Activated CD8-positive, alpha-beta memory T cell treated with anti-CD3 and anti-CD28 coated beads, Interleukin-2, amount 50 U/mL, for 4 hours (primary cell): ENCODE results near the gene PPP1R1A.

Experiments
- DNase-seq: peaks from one replicate; pipeline ENCODE4 v3.0.0-alpha.2; 2020

PPP1R1A gene

GRCh38 chr12:54588110-54588889, at the start of gene PPP1R1A:
Gene PPP1R1A, minus strand, starts transcription at chr12:54588659. Its CDS starts 171 bp downstream, at chr12:54588488.
- DNase-seq = no peak

- no peak for DNase-seq
These were observed 46.3 kb upstream of the PPP1R1A start, which contains the start of gene LACRT for GRCh38 chr12:54634795-54635194. Gene LACRT, minus strand, starts transcription at chr12:54634895. Its CDS starts 54 bp downstream, at chr12:54634841.

DNA sequence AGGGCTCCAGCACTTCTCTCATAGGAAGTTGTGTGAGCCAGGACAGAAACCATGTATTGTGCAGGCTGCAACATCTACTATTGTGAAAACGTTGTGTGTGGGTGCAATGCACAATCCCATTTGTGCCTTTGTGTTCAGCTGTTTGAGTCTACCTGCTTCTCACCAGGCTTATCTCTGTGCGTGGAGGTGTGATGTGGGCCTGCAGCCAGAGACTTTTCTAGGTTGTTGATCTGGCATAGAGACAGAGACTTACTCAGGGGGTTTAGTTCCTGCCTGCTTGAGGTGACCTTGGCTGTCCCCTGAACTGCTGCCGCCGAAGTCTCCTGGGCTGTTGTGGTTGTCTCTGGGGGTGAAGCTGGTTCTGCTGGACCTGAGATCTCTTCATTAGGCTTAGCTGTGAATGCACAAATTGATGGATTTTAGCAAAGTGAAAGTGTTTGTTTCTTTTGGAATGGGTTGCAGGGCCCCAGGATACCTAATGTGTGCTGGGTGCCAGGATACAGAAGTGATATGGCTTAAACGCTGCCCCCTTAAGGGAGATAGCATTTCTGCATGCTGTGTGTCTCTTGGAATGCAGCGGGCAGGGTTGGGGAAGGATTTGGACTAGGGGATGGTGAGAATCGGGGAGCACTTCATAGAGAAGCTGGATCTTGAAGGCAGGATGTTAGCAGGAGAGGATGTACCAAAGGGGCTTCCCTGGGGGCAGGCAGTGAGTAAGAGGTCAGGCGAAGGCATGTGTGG, 43.7 kb upstream of the PPP1R1A start:
- DNase-seq = no peak

GRCh38 chr12:54631551-54631950, 43.1 kb upstream of the PPP1R1A start:
- no peak for DNase-seq

GRCh38 chr12:54629925-54630324, 41.5 kb upstream of the PPP1R1A start:
- DNase-seq = no peak

DNA sequence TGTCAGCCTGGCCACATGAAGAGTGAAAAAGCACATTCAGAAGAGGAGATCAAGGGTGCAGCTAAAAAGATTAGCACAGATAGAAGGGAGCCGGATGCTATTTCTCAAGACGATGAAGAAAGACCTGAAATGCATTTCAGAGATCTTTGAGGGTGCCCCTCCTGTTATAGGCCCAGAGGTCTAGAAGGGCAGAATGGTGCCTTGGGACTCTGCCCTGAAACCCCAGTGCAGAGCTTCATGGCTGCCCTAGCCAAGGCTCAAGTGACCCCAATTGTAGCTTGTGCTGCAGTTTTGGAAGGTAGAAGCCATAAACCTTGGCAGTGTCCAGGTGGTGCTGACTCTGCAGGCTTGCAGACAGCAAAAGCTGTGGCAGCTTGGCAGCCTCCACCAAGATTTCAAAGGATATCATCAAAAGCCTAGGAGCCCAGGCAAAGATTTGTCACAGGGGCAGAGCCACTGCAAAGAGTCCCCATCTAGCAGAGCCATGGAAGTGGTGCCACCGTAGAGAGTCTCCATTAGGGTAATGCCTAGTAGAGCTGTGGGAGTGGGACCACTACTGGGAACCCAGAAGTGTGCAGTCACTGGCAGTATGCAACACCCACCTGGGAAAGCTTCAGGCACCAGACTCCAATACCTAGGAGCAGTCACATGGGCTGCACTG, 39.9 kb upstream of the PPP1R1A start:
- DNase-seq = no peak

DNA sequence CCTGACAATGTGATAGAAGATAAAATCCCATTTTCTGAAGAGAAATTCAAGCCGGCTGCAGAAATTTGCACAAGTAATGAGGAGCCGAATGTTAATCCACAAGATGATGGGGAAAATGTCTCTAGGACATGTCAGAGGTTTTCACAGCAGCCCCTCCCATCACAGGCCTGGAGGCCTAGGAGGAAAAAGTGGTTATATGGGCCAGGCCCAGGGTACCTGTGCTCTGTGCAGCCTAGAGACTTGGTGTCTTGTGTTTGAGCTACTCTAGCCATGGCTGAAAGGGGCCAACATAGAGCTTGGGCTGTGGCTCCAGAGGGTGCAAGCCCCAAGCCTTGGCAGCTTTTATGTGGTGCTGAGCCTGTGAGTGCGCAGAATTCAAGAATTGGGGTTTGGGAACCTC, 38.8 kb upstream of the PPP1R1A start:
- DNase-seq = no peak

GRCh38 chr12:54625598-54625997, 37.1 kb upstream of the PPP1R1A start:
- DNase-seq = no peak

DNA sequence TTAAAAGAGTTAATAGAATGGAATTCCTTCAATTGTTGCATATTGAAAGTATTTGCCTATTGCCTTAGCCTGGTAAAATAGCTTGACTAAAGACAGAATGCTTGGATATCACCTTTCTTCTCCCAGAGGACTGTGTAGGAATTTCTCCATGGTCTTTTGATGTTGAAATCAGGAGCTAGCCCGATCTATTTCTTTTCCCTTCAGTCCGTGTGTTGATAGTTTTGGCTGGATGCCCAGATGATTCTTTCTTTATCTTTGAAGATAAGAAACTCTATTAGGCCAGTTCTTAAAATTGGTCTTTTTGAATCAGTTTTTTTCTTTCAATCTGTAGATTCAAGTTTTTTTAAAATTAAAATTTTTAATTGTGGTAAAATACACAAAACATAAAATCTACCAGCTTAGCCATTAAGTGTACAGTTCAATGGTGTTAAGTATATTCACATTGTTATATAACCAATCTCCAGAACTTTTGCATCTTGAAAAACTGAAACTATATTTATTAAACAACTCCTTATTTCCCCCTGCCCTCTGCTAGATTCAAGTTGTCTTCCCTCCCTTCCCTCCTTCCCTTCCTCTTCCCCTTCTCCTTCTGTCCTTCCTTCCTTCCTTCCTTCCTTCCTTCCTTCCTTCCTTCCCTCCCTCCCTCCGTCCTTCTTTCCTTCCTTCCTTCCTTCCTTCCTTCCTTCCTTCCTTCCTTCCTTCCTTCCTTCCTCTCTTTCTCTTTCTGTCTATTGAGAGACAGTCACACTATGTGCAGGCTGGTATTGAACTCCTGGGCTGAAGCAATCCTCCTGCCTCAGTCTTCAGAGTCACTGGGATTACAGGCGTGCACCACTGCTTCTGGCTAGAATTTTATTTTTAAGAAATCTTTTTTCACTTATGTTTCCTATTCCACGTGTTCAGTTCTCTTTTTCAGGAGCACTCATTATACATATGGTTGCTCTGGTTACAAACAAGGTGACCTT, 36.1 kb upstream of the PPP1R1A start:
- DNase-seq = no peak

DNA sequence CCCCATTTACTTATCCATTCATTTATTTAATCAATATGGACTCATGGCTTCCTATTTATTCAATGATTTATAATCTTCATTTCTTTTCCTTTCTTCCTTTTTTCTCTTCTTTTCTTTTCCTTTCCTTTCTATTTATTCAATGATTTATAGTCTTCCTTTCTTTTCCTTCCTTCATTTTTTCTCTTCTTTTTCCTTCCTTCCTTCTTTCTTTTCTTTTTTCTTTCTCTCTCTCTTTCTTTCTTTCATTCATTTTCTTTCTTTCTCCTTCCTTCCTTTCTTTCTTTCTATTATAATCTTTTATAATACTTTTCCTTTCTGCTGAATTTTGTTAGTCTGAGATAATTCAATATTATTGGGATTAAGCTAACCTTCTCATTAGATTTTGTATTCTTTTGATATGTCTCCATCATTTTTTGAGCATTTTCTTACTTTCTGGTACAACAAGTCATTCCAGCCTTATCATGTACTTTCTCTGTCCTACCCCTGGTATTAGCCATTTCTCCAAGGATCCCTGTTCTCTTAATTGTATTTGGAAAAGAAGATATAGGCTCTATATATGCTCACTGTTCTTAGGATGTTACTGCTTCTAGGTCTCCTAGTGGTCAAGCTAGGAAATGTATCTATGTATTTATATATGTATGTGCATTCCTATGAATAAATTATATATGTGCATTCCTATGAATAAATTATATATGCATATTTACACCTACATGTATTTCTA, 34.2 kb upstream of the PPP1R1A start:
- no peak for DNase-seq

DNA sequence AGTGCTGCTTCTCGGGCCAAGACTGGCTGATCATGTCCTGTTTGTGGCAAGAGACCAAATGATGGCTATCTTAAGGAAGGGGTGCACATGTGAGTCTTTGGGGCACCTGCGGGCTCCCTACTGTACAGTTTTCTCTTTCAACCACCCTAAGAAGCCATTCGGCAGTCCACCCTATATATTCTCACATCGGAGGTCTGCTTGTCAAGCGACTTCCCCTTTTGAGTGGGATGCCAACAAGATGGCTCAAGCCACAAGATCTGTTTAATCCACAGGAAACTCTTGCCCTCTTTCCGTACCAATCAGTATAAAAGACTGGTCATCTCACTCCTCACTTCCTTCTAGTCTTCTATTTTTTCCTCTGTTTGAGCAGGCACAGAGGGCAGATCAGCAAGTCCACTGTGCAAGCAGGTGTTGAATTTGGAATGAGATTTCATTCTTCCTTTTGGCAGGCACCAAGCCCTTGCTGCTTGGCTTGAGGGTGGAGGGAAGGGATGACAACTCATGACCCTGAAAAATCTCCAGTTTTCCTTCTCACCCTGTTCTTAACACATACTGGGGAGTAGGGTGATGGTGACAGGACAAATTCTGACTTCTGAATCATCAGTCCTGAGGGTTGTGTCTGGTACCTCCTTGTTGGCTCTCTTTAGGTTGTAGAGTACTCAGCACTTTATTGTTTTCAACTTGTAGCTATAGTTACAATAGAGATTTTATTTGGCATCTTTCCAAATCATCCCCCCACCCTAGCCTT, 28.6 kb upstream of the PPP1R1A start:
- DNase-seq = no peak

- no peak for DNase-seq
These were observed 23.8 kb upstream of the PPP1R1A start for GRCh38 chr12:54612225-54612750.

GRCh38 chr12:54611715-54612149, 23.3 kb upstream of the PPP1R1A start:
- no peak for DNase-seq

- DNase-seq = no peak
These were observed 20.3 kb upstream of the PPP1R1A start for GRCh38 chr12:54608769-54609168.

- no peak for DNase-seq
These were observed 19.7 kb upstream of the PPP1R1A start for GRCh38 chr12:54608156-54608555.

DNA sequence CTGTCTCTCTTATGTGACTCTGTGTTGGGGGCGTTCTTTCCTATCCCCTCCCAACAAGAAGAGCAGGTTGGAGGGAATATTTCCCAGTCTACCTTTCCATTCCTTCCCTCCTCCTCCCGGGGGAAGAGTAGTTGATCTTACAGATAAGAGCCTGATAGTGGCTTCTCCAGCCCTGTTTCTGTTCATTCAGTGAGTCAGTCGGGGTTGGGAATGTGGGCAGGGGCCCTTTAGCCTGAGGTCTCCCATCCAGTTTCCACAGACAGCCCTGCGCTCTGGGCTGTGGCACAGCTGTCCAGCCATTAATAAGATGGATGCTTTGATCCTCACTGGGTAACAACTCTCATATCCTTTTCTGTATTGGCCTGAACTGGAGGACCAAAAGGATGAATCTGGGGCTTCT, 18.1 kb upstream of the PPP1R1A start:
- no peak for DNase-seq

DNA sequence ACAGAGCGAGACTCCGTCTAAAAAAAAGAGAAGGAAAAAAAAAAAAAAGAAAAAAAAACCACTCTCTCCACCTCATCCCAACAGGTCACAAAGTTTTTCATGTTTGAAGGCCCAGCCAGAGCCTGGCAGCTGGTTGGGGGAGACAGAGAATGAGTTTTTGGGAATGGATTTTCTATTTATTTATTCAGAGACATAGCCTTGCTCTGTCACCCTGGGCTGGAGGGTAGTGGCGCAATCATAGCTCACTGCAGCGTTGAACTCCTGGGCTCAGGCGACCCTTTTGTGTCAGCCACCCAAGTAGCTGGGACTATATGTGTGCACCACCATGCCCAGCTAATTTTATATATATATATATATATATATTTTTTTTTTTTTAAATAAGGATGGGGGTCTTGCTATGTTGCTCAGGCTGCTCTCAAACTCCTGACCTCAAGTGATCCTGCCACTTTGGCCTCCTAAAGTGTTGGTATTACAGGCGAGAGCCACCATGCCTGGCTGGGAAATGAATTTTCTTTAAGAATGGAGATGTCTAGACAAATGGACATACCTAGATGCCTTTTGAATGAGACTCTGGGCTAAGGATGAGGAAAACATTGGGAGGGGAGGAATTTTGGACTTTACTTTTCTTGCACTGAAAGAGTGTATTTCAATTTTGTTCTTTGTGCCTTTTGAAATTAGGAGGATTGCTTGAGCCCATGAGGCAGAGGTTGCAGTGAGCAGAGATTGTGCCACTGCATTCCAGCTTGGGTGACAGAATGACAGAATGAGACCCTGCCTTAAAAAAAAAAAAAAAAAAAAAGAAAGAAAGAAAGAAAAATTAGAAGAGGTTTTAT, 16.9 kb upstream of the PPP1R1A start:
- no peak for DNase-seq

- DNase-seq = no peak
These were observed 16.0 kb upstream of the PPP1R1A start for GRCh38 chr12:54604436-54604835.

DNA sequence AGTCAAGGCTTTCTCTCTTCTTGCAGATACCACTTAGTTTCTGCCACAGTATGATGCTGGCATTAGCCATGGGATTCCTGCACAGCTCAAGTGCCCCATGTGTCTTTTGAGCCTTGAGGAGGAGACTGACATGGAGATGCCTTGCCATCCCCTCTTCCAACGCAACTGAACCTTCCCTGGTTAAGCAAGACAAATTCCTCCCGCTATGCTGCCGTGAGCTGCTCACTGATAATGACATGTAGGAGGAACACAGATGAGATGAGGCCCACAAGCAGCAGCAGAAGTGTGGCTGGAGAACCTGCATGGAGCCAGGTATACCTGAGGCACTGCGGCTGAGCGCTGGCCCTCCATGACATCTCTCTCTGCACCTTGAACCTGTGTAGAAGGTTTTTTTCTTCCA, 15.4 kb upstream of the PPP1R1A start:
- DNase-seq = no peak
